K562 (cell line): Measurements from ENCODE around the gene ANKLE1. TPM values are rescaled to one million over a fixed set of nuclear protein-coding genes. Genes with fewer than 3 reads are reported as not detected.

ENCODE experiments used
- ASH1L ChIP-seq: fragments of 450-650 bp; IDR thresholded peaks from 2 replicates; pipeline ENCODE4 v1.6.1; 2018; ENCODE audit warnings: borderline replicate concordance, mild to moderate bottlenecking, low read depth; ENCODE audit not compliant: partially characterized antibody
- BACH1 ChIP-seq: fragments of 200-800 bp; sonication (Bioruptor generic); IDR thresholded peaks from 2 replicates; pipeline ENCODE4 v1.6.1; 2016; ENCODE audit warnings: missing genetic modification characterization, missing compliant biosample characterization
- BRCA1 ChIP-seq, 2 experiments: fragments of 450-650 bp in 1 of 2; sonication (generic) in 1 of 2; formaldehyde crosslinking in 1 of 2; IDR thresholded peaks; 2 replicates each; pipeline versions ENCODE4 v1.5.0 to v1.6.1; 2017 to 2020; ENCODE audit warnings: mild to moderate bottlenecking in 1 of 2, missing genetic modification reagents in 1 of 2
- C11orf30 ChIP-seq: fragments of 450-650 bp; IDR thresholded peaks from 2 replicates; pipeline ENCODE4 v1.6.1; 2016; ENCODE audit warnings: low read depth, mild to moderate bottlenecking
- DNMT1 ChIP-seq: fragments of 450-650 bp; IDR thresholded peaks from 2 replicates; pipeline ENCODE4 v1.6.1; 2016; ENCODE audit warnings: antibody characterized with exemption, mild to moderate bottlenecking
- EZH2 ChIP-seq: IDR thresholded peaks from 2 replicates; pipeline ENCODE4 v1.6.1; 2012; ENCODE audit warnings: low read depth, mild to moderate bottlenecking, inconsistent platforms, low read length, borderline replicate concordance
- FOXJ2 ChIP-seq: fragments of 200-800 bp; sonication (Bioruptor generic); IDR thresholded peaks from 2 replicates; pipeline ENCODE4 v1.6.1; 2016; ENCODE audit warnings: missing genetic modification characterization, missing compliant biosample characterization
- LCOR ChIP-seq: sonication (generic); formaldehyde crosslinking; IDR thresholded peaks from 2 replicates; pipeline ENCODE4 v1.8.0; 2022; ENCODE audit warnings: mild to moderate bottlenecking, missing genetic modification reagents
- MBD2 ChIP-seq: sonication (generic); IDR thresholded peaks from 2 replicates; pipeline ENCODE4 v1.6.1; 2016; ENCODE audit warnings: low read depth, borderline replicate concordance
- MCM7 ChIP-seq, 2 experiments: fragments of 450-650 bp; IDR thresholded peaks; 2 replicates each; pipeline ENCODE4 v1.6.1; 2016 to 2018
- NCOA1 ChIP-seq: fragments of 450-650 bp; IDR thresholded peaks from 2 replicates; pipeline ENCODE4 v1.6.1; 2016; ENCODE audit warnings: low read depth
- POLR2G ChIP-seq: fragments of 200-400 bp; formaldehyde crosslinking; IDR thresholded peaks from 2 replicates; pipeline ENCODE4 v1.6.1; 2017; ENCODE audit warnings: low read depth, mild to moderate bottlenecking, antibody characterized with exemption, low read length, moderate library complexity
- RBBP5 ChIP-seq: fragments of 200-600 bp; sonication (generic); IDR thresholded peaks from 2 replicates; pipeline ENCODE4 v1.6.1; 2012; ENCODE audit warnings: borderline replicate concordance, mild to moderate bottlenecking, low read length, control low read depth, inconsistent platforms; ENCODE audit not compliant: insufficient read depth, poor library complexity, severe bottlenecking
- SMC3 ChIP-seq: conservative IDR thresholded peaks from 2 replicates; pipeline ENCODE4 v1.6.1; 2011; ENCODE audit warnings: low read depth, low read length, improper control_type of control experiment; ENCODE audit not compliant: insufficient read depth
- TAF1 ChIP-seq: IDR thresholded peaks from 2 replicates; pipeline ENCODE4 v1.6.1; 2011; ENCODE audit warnings: mild to moderate bottlenecking, low read length, moderate library complexity; ENCODE audit not compliant: insufficient read depth, control insufficient read depth, severe bottlenecking; ENCODE audit errors: extremely low read depth
- ZFP36 ChIP-seq: fragments of 150-350 bp; IDR thresholded peaks from 2 replicates; pipeline ENCODE4 v1.6.1; 2018; ENCODE audit warnings: low read length, low read depth; ENCODE audit not compliant: partially characterized antibody
- ZNF121 ChIP-seq: sonication (generic); formaldehyde crosslinking; conservative IDR thresholded peaks from 2 replicates; pipeline ENCODE4 v1.8.0; 2022; ENCODE audit warnings: missing genetic modification reagents
- ZNF232 ChIP-seq: sonication (generic); formaldehyde crosslinking; IDR thresholded peaks from 2 replicates; pipeline ENCODE4 v1.8.0; 2022; ENCODE audit warnings: mild to moderate bottlenecking, missing genetic modification reagents
- ZNF311 ChIP-seq: fragments of 250-450 bp; sonication (Bioruptor Pico); IDR thresholded peaks from 2 replicates; pipeline ENCODE4 v1.4.0; 2020; ENCODE audit warnings: mild to moderate bottlenecking, moderate library complexity
- ZNF347 ChIP-seq: fragments of 450-650 bp; formaldehyde crosslinking; IDR thresholded peaks from 2 replicates; pipeline ENCODE4 v1.4.0; 2020; ENCODE audit warnings: low read depth, mild to moderate bottlenecking, moderate library complexity
- ZNF584 ChIP-seq: fragments of 200-800 bp; sonication (Bioruptor generic); IDR thresholded peaks from 2 replicates; pipeline ENCODE4 v1.6.1; 2016; ENCODE audit warnings: low read depth, mild to moderate bottlenecking, missing genetic modification characterization, missing compliant biosample characterization
- ZSCAN29 ChIP-seq: fragments of 450-650 bp; IDR thresholded peaks from 2 replicates; pipeline ENCODE4 v1.6.1; 2017
- polyA plus RNA-seq, 8 experiments: library from polyadenylated mRNA; depleted of rRNA in 4 of 8; stranded (reverse) in 5 of 8; unstranded in 3 of 8; fragments of >200 nt; fragmentation: Nextera tagmentation in 2 of 8; fragmentation: Illumina TruSeq in 1 of 8; extraction: Ambion mirVana in 2 of 8; extraction: Trizol in 1 of 8; gene quantifications; 2 replicates each; pipeline versions ENCODE4 v1.2.1 to v1.2.3, GENCODE V29; 2011 to 2014; ENCODE audit warnings: inconsistent platforms in 1 of 8, missing spikeins in 1 of 8
- total RNA-seq, 7 experiments: library from RNA; depleted of rRNA in 6 of 7; stranded (reverse); fragments of >200 nt in 6 of 7; fragmentation: Illumina TruSeq in 2 of 7; extraction: Trizol in 2 of 7; gene quantifications; 2 replicates each; pipeline versions ENCODE4 v1.2.1 to v1.2.3, GENCODE V29; 2011 to 2021; ENCODE audit warnings: low replicate concordance in 1 of 7
- TF ChIP-seq, protein P1 (sequence below), 2 experiments: fragments of 450-650 bp; IDR thresholded peaks; 2 replicates each; pipeline ENCODE4 v1.6.1; 2018; ENCODE audit warnings: mild to moderate bottlenecking in 2 of 2, low read depth in 1 of 2; ENCODE audit not compliant: partially characterized antibody in 2 of 2
- TF ChIP-seq, protein P2 (sequence below): fragments of 200-800 bp; sonication (Bioruptor generic); IDR thresholded peaks from 2 replicates; pipeline ENCODE4 v1.6.1; 2017; ENCODE audit warnings: missing genetic modification characterization, missing compliant biosample characterization

Gene ANKLE1
- total and polyA plus RNA-seq, 9 of the 15 experiments (the other 6 are each of a cell fraction or from before 2014, with no cell fraction given) = 0.63 to 9.2 (median 2.9) TPM

DNA sequence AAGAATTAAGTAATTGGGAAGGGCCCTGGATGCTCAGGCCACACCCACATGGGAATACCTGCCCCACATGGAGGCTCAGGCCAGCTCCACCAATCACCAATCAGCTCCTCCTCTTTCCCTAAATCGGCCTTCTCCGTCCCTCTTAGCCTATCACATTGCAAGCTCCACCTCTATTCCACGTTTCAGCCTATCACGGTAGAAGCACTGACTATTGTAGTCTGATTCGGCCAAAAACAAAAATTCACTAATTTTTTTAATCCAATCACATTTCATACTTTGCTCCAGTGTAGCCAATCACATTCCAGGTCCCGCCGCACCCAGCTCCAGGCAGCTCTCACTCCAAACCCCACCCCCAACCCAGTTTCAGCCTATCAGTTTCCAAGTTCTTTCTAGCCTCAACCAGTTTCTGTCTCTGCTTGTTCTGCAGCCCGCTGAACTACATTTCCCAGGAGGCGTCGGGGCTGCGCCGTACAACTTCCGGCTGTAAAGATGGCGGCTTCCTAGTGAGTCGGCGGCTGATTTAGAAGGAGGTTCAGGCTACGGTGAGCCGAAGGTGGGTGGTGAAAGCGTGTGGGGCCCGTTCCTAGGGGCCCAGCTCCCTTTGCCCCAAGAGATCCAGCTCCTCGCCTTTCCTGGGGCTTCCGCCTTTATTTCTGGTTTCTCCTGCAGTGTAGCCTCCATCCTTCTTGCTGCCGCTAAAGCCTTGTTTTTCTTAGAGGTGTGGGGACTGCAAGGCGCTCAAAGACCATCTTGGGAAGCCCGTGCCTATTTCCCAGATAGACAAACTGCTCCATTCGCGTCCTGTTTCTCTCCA, 14.5 kb upstream of the ANKLE1 start, which contains the start of gene BABAM1 (continued):
- TF ChIP-seq, protein P1, sequence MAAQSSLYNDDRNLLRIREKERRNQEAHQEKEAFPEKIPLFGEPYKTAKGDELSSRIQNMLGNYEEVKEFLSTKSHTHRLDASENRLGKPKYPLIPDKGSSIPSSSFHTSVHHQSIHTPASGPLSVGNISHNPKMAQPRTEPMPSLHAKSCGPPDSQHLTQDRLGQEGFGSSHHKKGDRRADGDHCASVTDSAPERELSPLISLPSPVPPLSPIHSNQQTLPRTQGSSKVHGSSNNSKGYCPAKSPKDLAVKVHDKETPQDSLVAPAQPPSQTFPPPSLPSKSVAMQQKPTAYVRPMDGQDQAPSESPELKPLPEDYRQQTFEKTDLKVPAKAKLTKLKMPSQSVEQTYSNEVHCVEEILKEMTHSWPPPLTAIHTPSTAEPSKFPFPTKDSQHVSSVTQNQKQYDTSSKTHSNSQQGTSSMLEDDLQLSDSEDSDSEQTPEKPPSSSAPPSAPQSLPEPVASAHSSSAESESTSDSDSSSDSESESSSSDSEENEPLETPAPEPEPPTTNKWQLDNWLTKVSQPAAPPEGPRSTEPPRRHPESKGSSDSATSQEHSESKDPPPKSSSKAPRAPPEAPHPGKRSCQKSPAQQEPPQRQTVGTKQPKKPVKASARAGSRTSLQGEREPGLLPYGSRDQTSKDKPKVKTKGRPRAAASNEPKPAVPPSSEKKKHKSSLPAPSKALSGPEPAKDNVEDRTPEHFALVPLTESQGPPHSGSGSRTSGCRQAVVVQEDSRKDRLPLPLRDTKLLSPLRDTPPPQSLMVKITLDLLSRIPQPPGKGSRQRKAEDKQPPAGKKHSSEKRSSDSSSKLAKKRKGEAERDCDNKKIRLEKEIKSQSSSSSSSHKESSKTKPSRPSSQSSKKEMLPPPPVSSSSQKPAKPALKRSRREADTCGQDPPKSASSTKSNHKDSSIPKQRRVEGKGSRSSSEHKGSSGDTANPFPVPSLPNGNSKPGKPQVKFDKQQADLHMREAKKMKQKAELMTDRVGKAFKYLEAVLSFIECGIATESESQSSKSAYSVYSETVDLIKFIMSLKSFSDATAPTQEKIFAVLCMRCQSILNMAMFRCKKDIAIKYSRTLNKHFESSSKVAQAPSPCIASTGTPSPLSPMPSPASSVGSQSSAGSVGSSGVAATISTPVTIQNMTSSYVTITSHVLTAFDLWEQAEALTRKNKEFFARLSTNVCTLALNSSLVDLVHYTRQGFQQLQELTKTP (IDR thresholded peaks at IDR 0.05; ENCODE audit: low read depth in 1 of 2, partially characterized antibody in 2 of 2) = peak; percentile 78 to 88
- TF ChIP-seq MCM7 (IDR thresholded peaks at IDR 0.05) (no peak), ZNF232 (CRISPR knock-in tag) (no peak), ZSCAN29 (no peak), ZNF347 (CRISPR knock-in tag) (no peak), ZNF121 (no peak), RBBP5 (peak; percentile 71), POLR2G (peak; percentile 73), ASH1L (peak; percentile 99), ZNF311 (peak; percentile 68; the same call in 1 of the 2 replicates), SMC3 (no peak), LCOR (CRISPR knock-in tag) (peak; percentile 73), DNMT1 (no peak), BACH1 (peak; percentile 98), C11orf30 (peak; percentile 98), ZFP36 (no peak), FOXJ2 (tag) (peak; percentile 94), ZNF584 (CRISPR knock-in tag) (peak; percentile 97), MBD2 (peak; percentile 98), EZH2 (peak; percentile 89; the same call in 1 of the 2 replicates), TAF1 (peak; percentile 97), NCOA1 (no peak), BRCA1 (IDR thresholded peaks at IDR 0.05) (no peak), BRCA1 (CRISPR knock-in tag; IDR thresholded peaks at IDR 0.05) (no peak)
- TF ChIP-seq, protein P2, sequence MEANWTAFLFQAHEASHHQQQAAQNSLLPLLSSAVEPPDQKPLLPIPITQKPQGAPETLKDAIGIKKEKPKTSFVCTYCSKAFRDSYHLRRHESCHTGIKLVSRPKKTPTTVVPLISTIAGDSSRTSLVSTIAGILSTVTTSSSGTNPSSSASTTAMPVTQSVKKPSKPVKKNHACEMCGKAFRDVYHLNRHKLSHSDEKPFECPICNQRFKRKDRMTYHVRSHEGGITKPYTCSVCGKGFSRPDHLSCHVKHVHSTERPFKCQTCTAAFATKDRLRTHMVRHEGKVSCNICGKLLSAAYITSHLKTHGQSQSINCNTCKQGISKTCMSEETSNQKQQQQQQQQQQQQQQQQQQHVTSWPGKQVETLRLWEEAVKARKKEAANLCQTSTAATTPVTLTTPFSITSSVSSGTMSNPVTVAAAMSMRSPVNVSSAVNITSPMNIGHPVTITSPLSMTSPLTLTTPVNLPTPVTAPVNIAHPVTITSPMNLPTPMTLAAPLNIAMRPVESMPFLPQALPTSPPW (CRISPR knock-in tag) = peak; percentile 82
